ENCODE results near the gene BMX. TPM values are rescaled to one million over a fixed set of nuclear protein-coding genes. Genes with fewer than 3 reads are reported as not detected.

Gene BMX
- polyA plus RNA-seq, 3 donors from 2014 or later, result not detected

DNA sequence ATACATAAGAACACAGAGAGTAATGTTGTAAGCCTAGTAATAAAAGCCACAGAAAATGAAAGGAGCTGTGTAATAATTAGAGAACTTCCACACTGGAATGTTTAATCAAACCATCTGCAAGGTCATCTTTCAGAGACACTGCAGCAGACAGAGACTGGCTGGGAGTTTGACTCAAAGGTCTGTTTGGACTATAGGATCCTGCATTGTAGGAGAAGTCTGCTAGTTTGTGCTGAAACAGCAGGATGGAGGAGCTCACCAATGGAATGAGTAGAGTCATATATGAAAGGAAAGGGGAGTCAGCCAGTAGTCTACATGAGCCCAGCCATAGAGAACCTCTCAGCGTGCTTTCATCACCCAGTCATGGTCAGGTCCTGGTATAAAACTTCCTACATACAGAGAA lies 104.6 kb downstream of the BMX start:
- no peak overlapping the region for H3K27ac Mint-ChIP-seq
- DNase-seq, result no peak
- peaks cover 0 to 2% (median 0%) of the 10 kb centered on the region in 6 donors for H3K9me3 Mint-ChIP-seq
- no peak overlapping the region for H3K4me3 Mint-ChIP-seq
- H3K4me1 Mint-ChIP-seq, result no peaks in the 10 kb centered on the region
- peaks cover 0 to 14% (median 5%) of the 10 kb centered on the region in 3 donors for H3K27me3 Mint-ChIP-seq (ENCODE audit: low read depth in 3 of 3)
- no peaks in the 10 kb centered on the region for H3K36me3 Mint-ChIP-seq

Other genes starting within 250 kb of the BMX start
- gene ASB9, start 230.7 kb upstream of the BMX start, polyA plus RNA-seq, result under 1 TPM in 1 of 3 donors, not detected in 2; 0.34 TPM
- gene ASB11, start 185.2 kb upstream of the BMX start, polyA plus RNA-seq, result not detected
- 1 to 10 TPM; 2.4 to 3.9 (median 3.3) TPM for gene PIGA, start 165.3 kb upstream of the BMX start, polyA plus RNA-seq
- not detected for gene VEGFD, start 116.4 kb upstream of the BMX start, polyA plus RNA-seq
- under 1 TPM in 1 of 3 donors, not detected in 2; 0.76 TPM for gene PIR, start 7.5 kb upstream of the BMX start, polyA plus RNA-seq
- not detected for gene ACE2, start 100.2 kb downstream of the BMX start, polyA plus RNA-seq
- under 1 TPM in 1 of 3 donors, not detected in 2; 0.61 TPM for gene CLTRN, start 164.0 kb downstream of the BMX start, polyA plus RNA-seq
- 10 to 100 TPM; 66.3 to 79.1 (median 73.4) TPM for gene CA5B, start 237.5 kb downstream of the BMX start, polyA plus RNA-seq